RCC 7860 (cell line): ENCODE results near the gene PARN.
"Not testable (repeated sequence)": the region's sequence is repeated elsewhere in the genome, so short reads cannot be mapped to it uniquely, and the experiment has no call there.

ENCODE experiments used
- DNase-seq: peaks from one replicate; pipeline ENCODE4 v3.0.0-alpha.2; 2015; ENCODE audit warnings: low spot score
- FAIRE-seq: peaks from 2 replicates; lab custom pipeline; 2012; peaks lifted over from hg19 to GRCh38; lab: Jason Lieb, UNC

PARN gene

GRCh38 chr16:14407786-14408399 is 222.2 kb downstream of the PARN start:
- no peak for DNase-seq
- FAIRE-seq, result no peak

- no peak for DNase-seq
- FAIRE-seq, result no peak
These were observed 224.2 kb downstream of the PARN start for GRCh38 chr16:14405611-14406537.

GRCh38 chr16:14403001-14403389 is 227.1 kb downstream of the PARN start:
- not testable (repeated sequence) for FAIRE-seq, DNase-seq

GRCh38 chr16:14402114-14403000 is 227.7 kb downstream of the PARN start:
- FAIRE-seq, DNase-seq: not testable (repeated sequence)

GRCh38 chr16:14401711-14402061 is 228.4 kb downstream of the PARN start:
- not testable (repeated sequence) for FAIRE-seq
- peak; percentile 17 for DNase-seq

GRCh38 chr16:14400978-14401710 is 228.9 kb downstream of the PARN start:
- FAIRE-seq, result not testable (repeated sequence)
- peak; percentile 7 for DNase-seq

GRCh38 chr16:14400285-14400977 is 229.6 kb downstream of the PARN start:
- FAIRE-seq, result no peak
- DNase-seq, result no peak

GRCh38 chr16:14399378-14400284 is 230.4 kb downstream of the PARN start:
- DNase-seq (peak; percentile 89), FAIRE-seq (peak; percentile 91)

GRCh38 chr16:14398014-14398717 is 231.9 kb downstream of the PARN start:
- FAIRE-seq (no peak), DNase-seq (no peak)

- DNase-seq, FAIRE-seq: not testable (repeated sequence)
These were observed 234.3 kb downstream of the PARN start for GRCh38 chr16:14395710-14396304.

GRCh38 chr16:14394834-14395233 is 235.2 kb downstream of the PARN start:
- FAIRE-seq, result no peak
- no peak for DNase-seq

- DNase-seq (no peak), FAIRE-seq (no peak)
These were observed 237.1 kb downstream of the PARN start for GRCh38 chr16:14392960-14393359.

GRCh38 chr16:14389359-14389758 is 240.7 kb downstream of the PARN start:
- FAIRE-seq (no peak), DNase-seq (no peak)

GRCh38 chr16:14388243-14388642 is 241.8 kb downstream of the PARN start:
- FAIRE-seq (no peak), DNase-seq (no peak)

GRCh38 chr16:14386115-14386514 is 243.9 kb downstream of the PARN start:
- FAIRE-seq (no peak), DNase-seq (no peak)
